HG02759 (cell line): ENCODE data around the gene TMEM40.
"Not testable (repeated sequence)": the region's sequence is repeated elsewhere in the genome, so short reads cannot be mapped to it uniquely, and the experiment has no call there.

Source experiments
- ATAC-seq: cut with Tn5 transposase; IDR thresholded peaks from one replicate; pipeline ENCODE4 v1.9.1; 2021; ENCODE audit warnings: mild to moderate bottlenecking, moderate library complexity; ENCODE audit not compliant: unreplicated experiment

Gene TMEM40

DNA sequence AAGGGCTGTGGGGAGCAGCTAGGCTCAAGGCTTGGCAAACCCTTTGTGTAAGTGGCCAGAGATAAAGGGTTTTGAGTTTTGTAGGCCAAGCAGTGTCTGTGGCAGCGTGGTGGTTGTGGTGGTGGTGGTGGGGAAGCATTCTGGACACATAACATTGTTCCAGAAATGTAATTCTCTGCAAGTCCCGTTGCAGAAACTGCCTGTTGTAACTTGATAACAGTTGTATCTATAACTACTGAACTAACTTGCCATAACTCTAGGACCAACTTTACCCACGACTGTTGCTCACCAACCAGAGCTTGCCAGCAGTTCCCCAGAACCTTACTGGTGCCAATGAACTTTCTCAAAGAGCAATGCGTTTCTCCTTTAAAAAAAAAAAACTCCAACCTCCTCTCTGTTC, 18.1 kb upstream of the TMEM40 start:
- no peak for ATAC-seq

DNA sequence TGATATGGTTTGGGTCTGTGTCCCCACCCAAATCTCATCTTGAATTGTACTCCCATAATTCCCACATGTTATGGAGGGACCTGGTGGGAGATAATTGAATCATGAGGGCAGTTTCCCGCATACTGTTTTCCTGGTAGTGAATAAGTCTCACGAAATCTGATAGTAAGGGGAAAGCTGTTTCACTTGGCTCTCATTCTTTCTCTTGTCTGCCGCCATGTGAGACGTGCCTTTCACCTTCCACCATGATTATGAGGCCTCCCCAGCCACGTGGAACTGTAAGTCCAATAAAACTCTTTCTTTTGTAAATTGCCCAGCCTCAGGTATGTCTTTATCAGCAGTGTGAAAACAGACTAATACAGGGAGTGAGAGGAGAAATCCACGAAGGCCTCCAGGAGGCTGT, 16.9 kb upstream of the TMEM40 start:
- ATAC-seq, result not testable (repeated sequence)

DNA sequence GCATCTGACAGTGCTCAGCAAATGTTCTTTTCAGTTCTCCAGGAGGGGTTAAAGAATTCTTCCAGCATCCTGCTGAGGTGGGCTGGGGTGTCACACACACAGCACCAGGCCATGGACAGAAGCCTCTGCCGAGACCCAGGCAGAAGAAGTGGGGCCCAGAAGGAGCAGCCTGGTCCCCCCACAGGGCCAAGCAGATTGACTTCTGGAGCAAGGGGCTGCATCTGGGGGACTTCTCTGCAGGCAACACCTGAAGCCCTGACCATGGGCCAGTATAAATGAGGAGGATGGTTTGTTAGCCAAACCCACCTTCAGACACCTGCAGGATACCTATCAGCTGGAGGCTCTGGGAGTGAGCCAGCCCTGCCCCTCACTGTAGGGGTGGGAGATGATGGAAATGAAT, 16.2 kb upstream of the TMEM40 start:
- no peak for ATAC-seq

DNA sequence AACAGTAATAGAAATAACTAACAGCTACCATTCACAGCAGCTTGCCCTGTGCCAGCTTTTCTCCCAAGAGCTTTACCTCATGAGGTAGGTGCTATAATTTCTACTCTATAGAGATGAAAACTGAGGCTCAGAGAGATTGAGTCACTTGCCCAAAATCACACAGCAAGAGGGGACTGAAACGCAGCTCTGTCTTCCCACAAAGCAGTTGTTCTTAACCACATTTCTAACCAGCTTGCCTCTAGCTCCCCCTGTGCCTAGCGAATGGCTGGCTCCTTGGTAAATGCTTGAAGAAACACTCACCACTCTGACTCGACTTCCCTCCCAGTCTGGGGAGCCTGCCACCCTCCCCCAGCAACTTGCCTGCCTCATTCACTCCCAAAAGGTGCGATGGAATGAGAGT, 15.6 kb upstream of the TMEM40 start:
- ATAC-seq, result no peak

DNA sequence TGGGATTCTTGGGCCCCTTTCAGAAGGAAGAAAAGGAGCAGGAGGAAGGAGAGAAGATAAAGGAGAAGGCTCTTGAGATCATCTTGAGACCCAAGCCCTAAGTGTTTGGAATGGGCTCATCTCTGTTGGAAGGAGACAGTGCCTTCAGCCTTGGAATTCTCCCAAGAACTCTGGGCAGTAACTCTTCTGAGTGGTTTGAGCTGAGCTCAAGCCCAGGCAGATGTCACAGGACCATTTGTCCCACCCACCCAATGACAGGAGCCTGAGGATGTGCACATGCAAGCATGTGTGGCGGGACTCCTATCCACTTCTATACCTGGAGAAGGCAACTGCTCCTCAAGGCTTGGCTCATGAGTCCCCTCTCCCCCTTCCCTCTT, 14.6 kb upstream of the TMEM40 start:
- ATAC-seq, result no peak

DNA sequence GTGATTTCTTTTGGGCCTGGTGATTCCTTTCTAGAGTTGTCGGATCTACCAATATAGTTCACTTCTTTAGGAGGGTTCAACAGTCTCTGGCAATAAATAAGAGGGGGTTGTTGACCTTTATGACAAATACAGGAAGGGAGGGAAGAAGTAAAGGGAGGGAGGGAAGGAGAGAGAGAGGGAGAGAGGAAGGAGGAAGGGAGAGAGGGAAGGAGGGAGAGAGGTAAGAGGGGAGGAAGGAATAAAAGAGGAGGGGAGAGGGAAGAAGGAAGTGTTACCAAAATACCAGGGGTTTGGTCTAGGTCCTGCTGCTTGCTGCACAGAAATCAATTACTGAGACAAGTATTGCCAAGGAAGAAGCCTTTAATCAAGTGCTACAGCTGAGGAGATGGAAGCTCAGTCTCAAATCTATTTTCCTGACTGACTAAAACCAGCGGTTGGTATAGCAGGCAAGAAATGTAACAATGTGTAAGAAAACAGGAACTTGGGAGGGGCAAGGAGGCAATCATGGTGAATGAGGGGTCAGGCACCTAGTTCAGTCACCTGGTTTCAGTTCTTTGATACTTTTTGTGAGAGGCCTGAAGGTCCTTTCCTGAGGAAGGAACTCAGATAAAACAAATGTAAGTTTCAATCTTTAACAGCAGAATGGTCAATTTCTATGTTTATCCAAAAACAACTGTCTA, 14.1 kb upstream of the TMEM40 start:
- ATAC-seq, result no peak

DNA sequence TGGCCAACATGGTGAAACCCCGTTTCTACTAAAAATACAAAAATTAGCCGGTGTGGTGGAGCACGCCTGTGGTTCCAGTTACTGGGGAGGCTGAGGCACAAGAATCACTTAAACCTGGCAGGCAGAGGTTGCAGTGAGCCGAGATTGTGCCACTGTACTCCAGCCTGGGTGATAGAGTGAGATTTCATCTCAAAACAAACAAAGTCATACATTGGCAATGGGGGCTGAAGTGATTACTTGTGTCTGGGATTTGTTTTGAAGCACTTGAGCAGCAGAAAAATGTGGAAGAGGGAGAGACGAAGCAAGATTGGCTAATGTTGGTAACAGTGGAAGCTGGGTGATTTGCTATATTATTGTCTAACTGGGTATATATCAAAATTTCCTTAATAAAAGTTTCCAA, 13.4 kb upstream of the TMEM40 start:
- ATAC-seq, result no peak

DNA sequence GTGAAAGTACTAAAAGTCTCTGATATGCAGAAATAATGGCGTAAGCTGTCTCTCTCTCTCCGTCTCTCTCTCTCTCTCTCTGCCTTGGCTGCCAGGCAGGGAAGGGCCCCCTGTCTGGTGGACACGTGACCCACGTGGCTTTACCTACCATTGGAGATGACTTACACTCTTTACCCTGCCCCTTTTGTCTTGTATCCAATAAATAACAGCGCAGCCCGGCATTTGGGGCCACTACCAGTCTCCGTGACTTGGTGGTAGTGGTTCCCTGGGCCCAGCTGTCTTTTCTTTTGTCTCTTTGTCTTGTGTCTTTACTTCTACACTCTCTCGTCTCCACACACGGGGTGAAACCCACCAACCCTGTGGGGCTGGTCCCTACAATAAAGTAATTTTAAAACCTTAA, 12.2 kb upstream of the TMEM40 start:
- ATAC-seq, result no peak

DNA sequence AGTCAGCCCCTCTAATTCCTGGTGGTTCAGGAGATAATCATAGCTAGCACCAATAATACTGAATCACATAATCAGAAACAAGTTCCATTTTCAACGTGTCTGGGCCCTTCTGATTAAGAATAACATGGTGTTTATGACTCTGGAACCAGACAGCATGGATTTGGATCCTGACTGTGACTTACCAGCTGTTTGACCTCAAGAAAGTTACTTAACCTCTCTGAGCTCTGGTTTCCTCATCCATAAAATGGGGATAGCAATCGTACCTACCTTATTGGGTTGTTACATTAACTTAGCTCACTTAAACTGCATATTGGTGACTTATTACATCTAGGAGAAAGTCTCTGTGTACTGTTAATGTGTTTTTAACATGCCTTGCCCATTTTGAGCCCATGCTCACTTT, 10.7 kb upstream of the TMEM40 start:
- ATAC-seq, result no peak

DNA sequence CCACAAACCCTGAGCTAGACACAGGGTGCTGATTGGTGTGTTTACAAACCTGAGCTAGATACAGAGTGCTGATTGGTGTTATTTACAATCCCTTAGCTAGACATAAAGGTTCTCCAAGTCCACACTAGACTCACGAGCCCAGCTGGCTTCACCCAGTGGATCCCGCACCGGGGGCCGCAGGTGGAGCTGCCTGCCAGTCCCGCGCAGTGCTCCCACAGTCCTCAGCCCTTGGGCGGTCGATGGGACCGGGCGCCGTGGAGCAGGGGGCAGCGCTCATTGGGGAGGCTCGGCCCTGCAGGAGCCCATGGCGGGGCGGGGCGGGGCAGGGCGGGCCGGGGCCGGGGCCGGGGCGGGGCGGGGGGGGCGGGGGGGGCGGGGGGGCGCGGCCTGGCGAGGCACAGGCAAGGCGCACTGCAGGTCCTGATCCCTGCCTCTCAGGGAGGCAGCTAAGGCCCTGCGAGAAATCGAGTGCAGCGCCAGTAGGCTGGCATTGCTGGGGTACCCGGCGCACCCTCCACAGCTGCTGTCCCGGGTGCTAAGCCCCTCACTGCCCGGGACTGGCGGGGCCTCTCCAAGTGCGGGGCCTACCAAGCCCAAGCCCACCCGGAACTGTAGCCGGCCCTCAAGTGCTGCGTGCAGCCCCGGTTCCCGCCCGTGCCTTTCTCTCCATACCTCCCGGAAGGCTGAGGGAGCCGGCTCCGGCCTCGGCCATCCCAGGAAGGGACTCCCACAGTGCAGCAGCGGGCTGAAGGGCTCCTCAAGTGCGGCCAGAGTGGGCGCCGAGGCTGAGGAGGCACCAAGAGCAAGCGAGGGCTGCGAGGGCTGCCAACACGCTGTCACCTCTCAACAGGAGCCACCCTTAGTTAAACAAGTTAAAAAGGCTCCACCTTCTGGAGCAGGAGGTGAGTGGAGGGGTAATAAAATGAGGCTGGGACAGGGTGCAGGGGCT, 9.8 kb upstream of the TMEM40 start:
- no peak for ATAC-seq

DNA sequence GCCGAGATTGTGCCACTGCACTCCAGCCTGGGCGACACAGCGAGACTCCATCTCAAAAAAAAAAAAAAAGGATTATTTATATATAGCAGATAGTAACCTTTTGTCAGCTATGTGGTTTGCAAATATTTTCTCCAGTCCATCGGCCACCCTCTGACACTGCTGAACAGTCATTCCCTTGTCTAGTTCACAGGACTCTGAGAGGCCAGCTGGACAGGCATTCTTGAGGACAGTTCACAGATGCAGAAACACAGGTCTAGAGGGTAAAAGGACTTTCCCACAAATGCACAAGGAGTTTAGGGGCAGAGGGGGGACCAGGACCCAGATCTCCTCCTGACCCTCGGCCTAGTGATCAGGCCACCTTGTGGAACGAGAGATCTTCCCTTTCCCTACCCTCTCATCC, 7.5 kb upstream of the TMEM40 start:
- ATAC-seq, result no peak

DNA sequence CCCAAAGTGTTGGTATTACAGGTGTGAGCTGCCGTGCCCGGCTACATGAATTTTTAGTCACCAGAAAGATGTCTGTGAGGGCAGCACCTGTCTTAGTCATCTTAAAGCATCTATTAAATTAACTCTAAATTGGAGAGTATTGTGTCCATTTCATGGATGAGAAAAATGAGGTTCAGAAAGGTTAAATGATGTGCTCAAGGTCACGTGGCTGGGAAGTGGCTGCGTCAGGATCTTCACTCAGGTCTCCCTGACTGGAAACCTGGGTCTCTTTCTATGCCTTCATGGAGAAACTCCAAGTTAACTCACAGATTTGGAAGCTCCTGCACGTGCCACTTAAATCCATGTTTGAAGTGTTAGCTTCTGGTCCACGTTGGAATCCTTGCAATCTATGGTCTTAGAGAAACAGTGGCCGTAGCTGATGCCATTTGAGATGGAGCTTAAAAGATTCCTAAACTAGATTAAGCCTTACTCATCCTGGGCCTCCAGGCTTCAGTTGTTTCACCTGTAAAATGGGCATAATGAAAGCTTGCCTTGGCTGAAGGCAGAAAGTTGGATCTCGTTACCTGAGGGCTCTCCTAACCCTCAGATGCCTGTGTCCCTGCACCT, 5.2 kb upstream of the TMEM40 start:
- ATAC-seq, result no peak

DNA sequence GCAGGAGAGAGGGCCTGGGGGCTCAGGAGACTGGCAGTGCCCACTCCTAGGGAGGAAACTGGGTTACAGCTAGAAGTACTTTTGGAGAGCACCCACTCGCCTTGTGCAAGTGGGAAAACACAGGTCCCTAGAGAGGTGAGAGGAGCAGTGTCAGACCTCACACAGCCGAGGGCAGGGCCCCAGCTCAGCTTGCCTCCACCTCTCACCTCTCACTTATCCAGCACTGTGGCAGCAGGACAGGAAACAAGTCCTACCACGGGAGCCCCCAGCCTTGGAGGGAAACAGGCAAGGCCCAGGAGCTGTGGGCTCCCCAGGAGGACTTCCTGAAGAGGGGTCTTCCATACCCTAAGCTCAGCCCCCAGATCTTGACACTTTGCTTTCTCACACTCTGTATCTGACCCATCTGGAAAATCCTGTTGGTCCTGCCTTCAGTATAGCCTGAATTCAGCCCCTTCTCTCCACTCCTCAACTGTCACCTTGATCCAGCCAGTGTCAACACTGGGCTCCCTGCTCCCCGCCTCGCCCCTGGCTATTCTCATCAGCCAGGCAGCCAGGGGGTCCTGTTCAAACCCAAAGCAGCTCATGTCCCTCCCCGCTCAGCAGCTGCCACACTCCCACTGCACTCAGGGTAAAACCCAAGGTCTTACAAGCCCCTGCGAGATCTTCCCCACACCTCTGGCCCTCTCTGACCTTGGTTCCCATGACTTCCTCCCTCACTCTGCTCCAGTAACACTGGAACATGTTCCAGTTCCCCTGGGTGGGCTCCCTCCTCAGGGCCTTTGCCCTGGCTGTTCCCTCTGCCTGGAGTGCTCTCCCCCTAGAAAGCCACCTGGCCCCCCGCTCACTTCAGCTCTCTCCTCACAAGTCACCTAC, 870 bp upstream of the TMEM40 start:
- ATAC-seq, result no peak

DNA sequence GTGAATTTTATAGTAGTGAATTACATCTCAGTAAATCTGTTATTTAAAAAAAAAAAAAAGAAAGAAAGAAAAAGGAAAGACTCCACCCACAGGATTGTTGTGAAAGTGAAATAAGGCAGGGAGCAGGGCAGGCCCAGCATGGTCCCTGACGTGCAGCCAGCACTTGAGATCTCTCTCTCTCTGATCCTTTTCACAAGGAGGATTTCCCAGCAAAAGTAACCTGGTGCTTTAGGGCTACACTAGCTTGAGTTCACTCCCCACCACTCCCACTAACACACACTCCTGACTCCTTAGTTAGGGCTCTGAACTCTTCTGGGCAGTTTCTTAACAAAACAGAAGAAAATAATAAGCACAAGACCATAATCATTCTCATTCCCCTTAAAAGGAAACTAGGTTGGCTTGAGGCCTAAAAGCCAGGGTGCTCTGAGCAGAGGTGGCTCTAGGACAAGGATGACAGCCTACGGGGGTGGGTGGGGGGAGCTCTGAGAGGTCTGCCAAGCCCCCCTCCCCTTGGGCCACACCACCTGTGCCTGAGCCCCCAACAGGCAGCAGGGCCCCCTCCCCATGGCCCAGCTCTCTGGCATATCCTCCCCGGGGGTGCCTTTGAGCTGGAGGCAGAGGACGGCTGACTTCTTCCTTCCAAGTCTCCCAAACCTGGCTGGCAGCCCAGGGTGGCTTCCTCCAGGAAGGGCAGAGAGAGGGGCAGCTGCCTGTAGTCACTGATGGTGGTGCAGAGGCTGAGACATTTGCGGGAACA, 856 bp downstream of the TMEM40 start:
- ATAC-seq, result no peak

DNA sequence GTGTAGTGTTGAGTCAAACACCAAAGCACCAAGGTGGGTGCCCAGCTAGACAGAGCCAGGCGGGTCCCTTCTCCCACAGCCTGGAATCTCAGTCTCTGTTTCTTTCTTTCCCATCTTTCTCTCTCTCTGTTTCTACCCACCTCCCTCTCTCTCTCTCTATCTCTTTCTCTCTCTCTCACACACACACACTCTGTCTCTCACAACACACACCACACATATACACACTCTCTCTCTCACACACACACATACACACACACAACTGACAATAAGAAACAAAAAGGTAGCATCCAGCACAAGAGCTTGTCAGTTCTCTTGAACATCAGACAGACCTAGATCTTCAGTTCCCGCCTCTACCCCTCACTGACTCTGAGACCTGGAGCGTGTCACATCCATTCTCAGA, 2.4 kb downstream of the TMEM40 start:
- no peak for ATAC-seq

DNA sequence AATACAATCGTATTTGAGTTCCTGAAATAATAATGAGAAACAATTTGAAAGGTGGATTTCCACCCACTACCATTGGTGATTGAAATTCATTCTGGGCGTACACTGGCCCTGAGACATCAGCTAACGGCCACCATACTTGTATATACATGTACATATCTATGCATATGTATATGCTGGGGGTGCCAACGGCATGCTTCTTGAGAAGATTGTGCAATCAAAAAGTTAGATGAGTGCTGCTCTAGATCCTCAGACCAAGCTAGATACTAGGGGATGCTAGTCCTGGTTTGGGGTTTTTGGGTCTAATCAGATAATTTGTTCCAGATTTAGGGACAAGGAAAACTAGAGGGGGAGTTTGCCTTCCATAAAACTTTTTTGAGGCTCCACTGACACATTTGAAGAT, 2.9 kb downstream of the TMEM40 start:
- ATAC-seq, result no peak

DNA sequence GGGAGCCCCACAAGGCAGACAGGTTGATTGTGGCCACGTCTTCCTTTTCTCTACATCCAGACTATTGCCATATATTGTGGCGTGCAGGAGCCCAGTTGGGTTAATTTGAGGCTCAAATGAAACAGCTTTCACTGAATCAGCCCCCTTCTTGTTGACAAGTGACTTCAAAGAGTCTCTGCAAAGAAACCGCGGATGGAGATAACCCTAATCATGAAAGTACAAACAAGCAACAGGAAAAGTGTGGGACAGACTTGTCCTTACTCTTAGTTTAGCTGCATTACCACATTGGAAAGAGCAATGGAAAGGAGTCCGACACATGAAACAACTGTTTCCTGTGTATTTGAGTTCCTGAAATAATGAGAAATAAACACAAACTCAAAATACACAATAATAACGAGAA, 3.3 kb downstream of the TMEM40 start:
- no peak for ATAC-seq

DNA sequence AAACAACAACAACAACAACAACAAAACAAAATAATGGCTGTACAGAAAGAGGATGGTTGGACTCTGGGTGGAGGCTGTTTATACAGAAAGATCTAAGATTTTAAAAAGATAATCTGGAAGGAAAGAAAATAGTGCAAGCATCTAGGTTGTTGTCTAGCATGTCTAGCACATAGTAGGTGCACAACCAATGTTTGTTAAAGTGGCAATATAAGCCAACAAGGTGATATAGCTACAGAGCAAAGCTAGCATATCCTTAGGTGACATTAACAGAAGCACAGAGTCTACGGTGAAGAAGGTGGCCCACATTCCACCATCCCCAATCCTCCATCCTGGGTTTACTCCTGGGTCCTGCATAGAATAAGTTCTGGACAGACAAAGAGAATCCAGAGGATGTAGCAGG, 4.7 kb downstream of the TMEM40 start:
- ATAC-seq, result no peak

DNA sequence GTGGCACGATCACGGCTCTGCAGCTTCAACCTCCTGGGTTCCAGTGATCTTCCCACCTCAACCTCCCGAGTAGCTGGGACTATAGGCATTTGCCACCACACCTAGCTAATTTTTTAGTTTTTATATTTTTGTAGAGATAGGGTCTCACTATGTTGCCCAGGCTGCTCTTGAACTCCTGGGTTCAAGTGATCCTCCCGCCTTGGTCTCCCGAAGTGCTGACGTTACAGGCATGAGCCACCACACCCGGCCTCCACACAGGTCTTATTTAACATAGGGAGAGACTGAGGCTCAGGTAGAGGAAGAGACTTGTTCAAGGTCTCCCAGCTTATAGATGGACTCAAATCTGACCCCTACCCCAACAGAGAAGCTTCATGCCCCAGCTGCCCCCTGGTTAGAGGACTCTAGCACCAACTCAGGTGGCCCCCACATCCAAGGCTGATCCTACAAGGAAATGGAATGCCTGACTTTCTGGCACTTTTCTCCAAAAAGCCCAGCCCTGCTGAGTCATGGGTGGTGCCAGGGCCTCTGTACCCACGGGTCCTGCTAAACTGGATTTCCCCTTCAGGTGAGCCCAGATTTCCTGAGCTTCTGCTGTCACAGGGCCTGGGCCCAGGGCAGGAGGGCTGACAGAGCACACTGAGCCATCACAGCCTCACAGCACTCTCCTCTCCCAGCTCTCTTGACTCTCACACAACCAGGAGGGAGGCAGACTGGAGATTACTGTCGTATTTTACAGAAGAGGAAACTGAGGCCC, 5.6 kb downstream of the TMEM40 start:
- ATAC-seq, result no peak

DNA sequence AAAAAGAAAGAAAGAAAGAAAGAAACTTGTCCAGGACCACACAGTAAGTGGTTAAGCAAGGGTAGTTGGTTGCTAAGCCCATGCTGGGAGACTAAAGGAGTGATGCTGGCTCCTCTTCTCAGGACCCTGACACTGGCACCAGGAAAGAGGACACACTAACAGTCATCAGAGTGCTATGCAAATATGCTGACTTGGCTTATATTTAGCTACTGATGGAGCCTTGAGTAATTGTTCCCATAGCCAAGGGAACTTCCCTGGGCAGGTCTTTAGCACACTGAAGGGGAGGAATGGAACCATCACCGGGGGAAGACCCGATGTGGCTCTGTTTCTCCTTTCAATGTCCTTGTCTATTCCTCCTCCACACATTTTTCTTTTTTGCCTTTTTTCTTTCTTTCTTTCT, 6.2 kb downstream of the TMEM40 start:
- no peak for ATAC-seq
